Bone marrow (tissue), 2 donors: ENCODE data around the gene ADAMTS16.

Source experiments
- DNase-seq, 2 donors: peaks; one replicate each; lab custom pipeline; 2025; lab: John Stamatoyannopoulos, UW

The ADAMTS16 gene

GRCh38 chr5:5183189-5183699, 43.1 kb downstream of the ADAMTS16 start:
- no peak for DNase-seq

GRCh38 chr5:5183933-5184332, 43.8 kb downstream of the ADAMTS16 start:
- DNase-seq = no peak

GRCh38 chr5:5188376-5189050, 48.4 kb downstream of the ADAMTS16 start:
- DNase-seq = no peak

- no peak for DNase-seq
Measured at GRCh38 chr5:5189051-5189430, 48.9 kb downstream of the ADAMTS16 start.

GRCh38 chr5:5191906-5192305, 51.8 kb downstream of the ADAMTS16 start:
- no peak for DNase-seq

GRCh38 chr5:5192681-5193080, 52.6 kb downstream of the ADAMTS16 start:
- no peak for DNase-seq

GRCh38 chr5:5195128-5195918, 55.2 kb downstream of the ADAMTS16 start:
- DNase-seq = no peak

GRCh38 chr5:5198135-5198534, 58.0 kb downstream of the ADAMTS16 start:
- no peak for DNase-seq

- DNase-seq = no peak
Measured at GRCh38 chr5:5198815-5199214, 58.7 kb downstream of the ADAMTS16 start.

- DNase-seq = no peak
Measured at GRCh38 chr5:5199495-5199894, 59.4 kb downstream of the ADAMTS16 start.

GRCh38 chr5:5200133-5200532, 60.0 kb downstream of the ADAMTS16 start:
- DNase-seq = no peak

- DNase-seq = no peak
Measured at GRCh38 chr5:5202321-5202720, 62.2 kb downstream of the ADAMTS16 start.

GRCh38 chr5:5203451-5203850, 63.3 kb downstream of the ADAMTS16 start:
- DNase-seq = no peak

- no peak for DNase-seq
Measured at GRCh38 chr5:5207828-5208227, 67.7 kb downstream of the ADAMTS16 start.

- no peak for DNase-seq
Measured at GRCh38 chr5:5209089-5209488, 69.0 kb downstream of the ADAMTS16 start.

GRCh38 chr5:5209510-5210286, 69.6 kb downstream of the ADAMTS16 start:
- no peak for DNase-seq

- DNase-seq = no peak
Measured at GRCh38 chr5:5217371-5217770, 77.2 kb downstream of the ADAMTS16 start.

GRCh38 chr5:5218396-5218795, 78.3 kb downstream of the ADAMTS16 start:
- DNase-seq = no peak

- no peak for DNase-seq
Measured at GRCh38 chr5:5219541-5219940, 79.4 kb downstream of the ADAMTS16 start.

- DNase-seq = no peak
Measured at GRCh38 chr5:5220901-5221631, 80.9 kb downstream of the ADAMTS16 start.

GRCh38 chr5:5221724-5222123, 81.6 kb downstream of the ADAMTS16 start:
- no peak for DNase-seq

- DNase-seq = no peak
Measured at GRCh38 chr5:5231576-5231975, 91.4 kb downstream of the ADAMTS16 start.
